Lower leg skin (tissue), 3 donors: ENCODE measurements around the gene PPFIA1.

Source experiments
- POLR2A ChIP-seq, 2 donors: fragments of 450-650 bp; IDR thresholded peaks; one replicate each; pipeline ENCODE4 v1.6.1; 2016 to 2017; ENCODE audit warnings: antibody characterized with exemption in 2 of 2, mild to moderate bottlenecking in 1 of 2, moderate library complexity in 1 of 2
- TF ChIP-seq, protein P1 (sequence below), 3 donors: fragments of 450-650 bp; IDR thresholded peaks; one replicate each; pipeline ENCODE4 v1.5.1; 2016; ENCODE audit warnings: antibody characterized with exemption in 3 of 3, mild to moderate bottlenecking in 3 of 3, moderate library complexity in 2 of 3

DNA sequence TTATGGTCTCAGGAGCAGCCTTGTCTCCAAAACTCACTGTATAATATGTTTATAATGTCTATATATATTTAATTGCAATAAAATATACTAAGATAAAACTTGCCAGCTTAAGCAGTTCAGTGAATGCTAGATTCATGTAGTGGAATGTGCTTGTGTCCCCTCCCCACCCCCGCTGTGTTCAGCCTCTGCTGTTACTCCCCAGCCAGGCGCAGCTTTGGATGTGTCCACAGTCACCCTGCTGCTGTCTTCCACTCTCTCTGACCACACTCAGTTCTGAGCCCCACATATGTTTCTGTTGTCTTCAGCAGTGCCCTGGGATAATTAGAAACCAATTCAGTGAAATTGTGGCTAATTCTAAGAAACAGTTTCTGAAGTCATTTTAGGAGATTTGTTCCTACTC lies 52.2 kb downstream of the PPFIA1 start:
- TF ChIP-seq, protein P1, sequence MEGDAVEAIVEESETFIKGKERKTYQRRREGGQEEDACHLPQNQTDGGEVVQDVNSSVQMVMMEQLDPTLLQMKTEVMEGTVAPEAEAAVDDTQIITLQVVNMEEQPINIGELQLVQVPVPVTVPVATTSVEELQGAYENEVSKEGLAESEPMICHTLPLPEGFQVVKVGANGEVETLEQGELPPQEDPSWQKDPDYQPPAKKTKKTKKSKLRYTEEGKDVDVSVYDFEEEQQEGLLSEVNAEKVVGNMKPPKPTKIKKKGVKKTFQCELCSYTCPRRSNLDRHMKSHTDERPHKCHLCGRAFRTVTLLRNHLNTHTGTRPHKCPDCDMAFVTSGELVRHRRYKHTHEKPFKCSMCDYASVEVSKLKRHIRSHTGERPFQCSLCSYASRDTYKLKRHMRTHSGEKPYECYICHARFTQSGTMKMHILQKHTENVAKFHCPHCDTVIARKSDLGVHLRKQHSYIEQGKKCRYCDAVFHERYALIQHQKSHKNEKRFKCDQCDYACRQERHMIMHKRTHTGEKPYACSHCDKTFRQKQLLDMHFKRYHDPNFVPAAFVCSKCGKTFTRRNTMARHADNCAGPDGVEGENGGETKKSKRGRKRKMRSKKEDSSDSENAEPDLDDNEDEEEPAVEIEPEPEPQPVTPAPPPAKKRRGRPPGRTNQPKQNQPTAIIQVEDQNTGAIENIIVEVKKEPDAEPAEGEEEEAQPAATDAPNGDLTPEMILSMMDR (IDR thresholded peaks at IDR 0.05) = no peak
- no peak for TF ChIP-seq POLR2A (IDR thresholded peaks at IDR 0.05)
